NCI-H2227 (cell line): ENCODE results near the gene UGT2B10.
"Not testable (repeated sequence)": the region's sequence is repeated elsewhere in the genome, so short reads cannot be mapped to it uniquely, and the experiment has no call there.

Source experiments
- DNase-seq: peaks from one replicate; lab custom pipeline; 2025; ENCODE audit not compliant: unreplicated experiment; lab: John Stamatoyannopoulos, UW

Gene UGT2B10

GRCh38 chr4:68815617-68816409 is at the start of gene UGT2B10:
Gene UGT2B10, plus strand, starts transcription at chr4:68815994. Its CDS starts 26 bp downstream, at chr4:68816020.
- not testable (repeated sequence) for DNase-seq

- not testable (repeated sequence) for DNase-seq
These were observed 44.0 kb upstream of the UGT2B10 start for GRCh38 chr4:68771836-68772235.

- DNase-seq = no peak
These were observed 42.1 kb upstream of the UGT2B10 start for GRCh38 chr4:68773699-68774098.

GRCh38 chr4:68780232-68780631 is 35.6 kb upstream of the UGT2B10 start:
- DNase-seq = no peak

- no peak for DNase-seq
These were observed 18.7 kb upstream of the UGT2B10 start for GRCh38 chr4:68797048-68797447.

- no peak for DNase-seq
These were observed 18.2 kb upstream of the UGT2B10 start for GRCh38 chr4:68797618-68798017.

- no peak for DNase-seq
These were observed 12.8 kb upstream of the UGT2B10 start for GRCh38 chr4:68803013-68803412.

- DNase-seq = no peak
These were observed 7.7 kb upstream of the UGT2B10 start for GRCh38 chr4:68808060-68808459.

- DNase-seq = no peak
These were observed 4.9 kb upstream of the UGT2B10 start for GRCh38 chr4:68810919-68811318.

GRCh38 chr4:68816410-68817265 is 844 bp downstream of the UGT2B10 start:
- not testable (repeated sequence) for DNase-seq

GRCh38 chr4:68817386-68817785 is 1.6 kb downstream of the UGT2B10 start:
- no peak for DNase-seq

GRCh38 chr4:68818030-68818462 is 2.3 kb downstream of the UGT2B10 start:
- not testable (repeated sequence) for DNase-seq

- DNase-seq = no peak
These were observed 15.8 kb downstream of the UGT2B10 start for GRCh38 chr4:68831642-68832041.

- no peak for DNase-seq
These were observed 34.5 kb downstream of the UGT2B10 start for GRCh38 chr4:68850293-68850692.

- DNase-seq = no peak
These were observed 40.0 kb downstream of the UGT2B10 start for GRCh38 chr4:68855771-68856170.

- DNase-seq = no peak
These were observed 42.2 kb downstream of the UGT2B10 start for GRCh38 chr4:68858039-68858438.

GRCh38 chr4:68859655-68860054 is 43.9 kb downstream of the UGT2B10 start:
- DNase-seq = no peak

GRCh38 chr4:68861057-68861456 is 45.3 kb downstream of the UGT2B10 start:
- no peak for DNase-seq

- no peak for DNase-seq
These were observed 48.8 kb downstream of the UGT2B10 start for GRCh38 chr4:68864438-68865187.

GRCh38 chr4:68865188-68865638 is 49.4 kb downstream of the UGT2B10 start:
- DNase-seq = no peak

GRCh38 chr4:68865760-68866159 is 50.0 kb downstream of the UGT2B10 start:
- no peak for DNase-seq
